HG02588 (cell line): ENCODE data around the gene LUZP1.
"Not testable (repeated sequence)": the region's sequence is repeated elsewhere in the genome, so short reads cannot be mapped to it uniquely, and the experiment has no call there.

Experiments used
- ATAC-seq: cut with Tn5 transposase; IDR thresholded peaks from one replicate; pipeline ENCODE4 v1.9.1; 2021; ENCODE audit warnings: mild to moderate bottlenecking, moderate library complexity; ENCODE audit not compliant: unreplicated experiment

Gene LUZP1

DNA sequence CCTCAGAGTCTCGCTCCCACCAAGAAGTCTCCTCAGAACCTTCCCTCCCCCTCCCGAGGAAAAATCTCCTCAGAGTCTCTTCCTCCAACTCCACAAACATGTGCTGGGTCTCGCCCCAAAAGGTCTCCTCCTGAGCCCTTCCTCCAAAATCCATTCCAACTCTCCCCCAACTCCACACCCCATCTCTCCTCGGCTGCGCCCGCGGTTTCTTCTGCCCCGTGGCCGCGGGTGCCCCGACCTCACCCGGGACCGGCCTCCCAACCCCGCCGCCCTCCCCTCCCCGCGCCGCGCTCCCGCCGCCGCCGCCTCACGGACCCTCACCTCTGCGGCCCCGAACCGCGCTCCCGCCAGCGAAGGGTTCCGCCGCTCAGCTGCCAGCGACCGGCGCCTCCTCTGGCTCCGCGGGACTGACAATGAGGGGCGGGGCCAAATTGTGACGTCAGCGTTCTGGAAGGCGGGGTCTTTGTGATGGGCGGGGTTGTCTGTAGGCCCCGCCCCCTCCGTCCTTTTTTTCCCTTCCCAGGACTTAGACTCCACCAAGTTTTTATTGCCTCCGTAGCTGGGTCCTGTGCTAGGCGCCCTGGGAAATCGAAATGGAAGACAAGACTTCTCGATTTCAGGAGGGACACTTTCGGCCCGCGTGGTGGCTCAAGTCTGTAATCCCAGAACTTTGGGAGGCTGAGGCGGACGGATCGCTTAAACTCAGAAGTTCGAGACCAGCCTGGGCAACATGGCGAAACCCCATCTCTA, at the start of gene LUZP1:
Gene LUZP1 (minus strand): TSS at position 412 of the 750 bp plus-strand sequence.
- ATAC-seq, result no peak

GRCh38 chr1:23217421-23218115, 48.9 kb upstream of the LUZP1 start, which contains the start of gene HTR1D:
Gene HTR1D, minus strand, starts transcription at chr1:23217502. Its CDS starts 23,283 bp downstream, at chr1:23194219.
- ATAC-seq, result no peak

DNA sequence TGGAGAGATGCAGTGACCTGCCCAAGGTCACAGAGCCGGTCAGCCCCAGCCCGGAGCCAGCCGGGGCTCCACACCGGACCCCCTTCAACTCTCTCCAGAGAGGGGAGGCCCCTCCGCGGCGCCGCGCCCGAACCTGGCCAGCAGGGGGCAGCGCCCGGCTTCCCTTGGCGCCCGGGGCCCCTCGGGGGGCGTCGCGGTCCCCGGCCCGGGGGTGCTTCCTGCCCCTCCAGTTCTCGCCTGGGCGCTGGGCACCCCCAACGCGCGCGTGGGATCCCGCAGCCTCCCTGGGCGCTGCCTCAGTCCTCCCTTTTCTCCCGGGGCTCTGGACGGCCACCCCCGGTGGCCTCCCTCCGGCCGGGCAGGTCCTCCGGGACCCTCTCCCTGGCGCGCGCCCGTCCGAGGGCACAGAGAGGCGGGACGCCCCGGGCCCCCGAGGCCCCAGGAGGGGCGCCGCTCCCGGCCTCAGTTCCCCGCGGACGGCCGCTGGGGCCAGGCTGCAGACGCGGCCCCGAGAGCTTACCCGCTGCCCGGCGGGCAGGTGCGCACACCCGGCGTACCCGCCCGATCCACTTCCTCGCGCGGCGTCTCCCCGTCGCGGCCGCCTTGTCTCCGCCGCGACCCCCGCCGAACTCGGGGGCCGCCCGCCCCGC, 48.2 kb upstream of the LUZP1 start:
- ATAC-seq, result no peak

DNA sequence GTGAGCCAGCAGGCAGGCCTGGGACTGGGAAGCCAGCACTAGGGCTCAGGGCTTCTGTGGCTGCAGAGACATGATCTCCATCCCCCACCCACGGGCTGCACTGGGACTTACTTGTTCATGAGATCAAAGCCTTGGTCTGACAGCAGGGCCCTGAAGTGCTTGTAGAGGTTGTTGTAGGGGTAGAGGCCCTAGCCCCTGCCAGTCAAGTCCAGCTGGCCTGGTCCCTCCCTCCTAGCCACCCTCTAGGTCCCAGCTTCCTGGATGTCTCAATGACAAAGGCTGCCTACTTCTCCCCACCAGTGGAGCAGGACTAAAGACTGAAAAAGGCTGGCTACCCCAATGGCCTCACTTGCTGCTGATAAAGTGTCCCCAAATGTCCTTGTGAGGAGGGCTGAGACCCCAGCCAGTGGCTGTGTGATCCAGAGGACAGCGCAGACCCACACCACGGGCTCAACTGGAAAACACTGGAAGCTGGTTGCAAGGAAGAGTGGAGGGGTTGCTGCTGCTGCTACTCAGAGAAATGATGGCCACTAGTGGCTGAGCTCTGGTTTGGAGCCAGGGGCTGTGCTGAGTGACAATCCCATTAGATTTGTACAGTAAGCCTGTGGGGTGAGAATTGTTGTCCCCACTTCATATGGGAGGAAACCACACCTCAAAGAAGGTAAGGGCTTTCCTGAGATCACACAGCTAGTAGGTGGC, 47.2 kb upstream of the LUZP1 start:
- no peak for ATAC-seq

GRCh38 chr1:23215291-23215690, 46.6 kb upstream of the LUZP1 start:
- ATAC-seq, result no peak

GRCh38 chr1:23214640-23215039, 46.0 kb upstream of the LUZP1 start:
- ATAC-seq, result no peak

GRCh38 chr1:23211955-23212354, 43.3 kb upstream of the LUZP1 start:
- ATAC-seq, result no peak

DNA sequence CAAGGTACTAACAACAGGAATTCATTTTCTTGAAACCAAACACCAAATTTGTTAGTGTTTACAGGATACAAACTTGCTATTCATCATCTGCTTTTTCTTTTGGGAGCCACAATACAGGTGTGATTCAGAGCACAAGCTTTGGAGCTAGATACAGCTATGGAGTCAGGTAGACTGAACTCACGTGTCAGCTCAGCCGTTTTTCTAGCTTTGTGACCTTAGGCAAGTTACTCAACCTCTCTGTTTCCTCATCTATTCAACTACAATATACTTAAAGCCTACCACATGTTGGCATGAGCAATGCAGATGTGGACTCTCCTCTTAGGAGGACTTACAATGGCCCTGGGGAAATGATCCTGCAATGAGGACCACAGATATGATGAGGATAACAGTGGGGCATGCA, 42.3 kb upstream of the LUZP1 start:
- no peak for ATAC-seq

GRCh38 chr1:23210351-23210785, 41.7 kb upstream of the LUZP1 start:
- no peak for ATAC-seq

DNA sequence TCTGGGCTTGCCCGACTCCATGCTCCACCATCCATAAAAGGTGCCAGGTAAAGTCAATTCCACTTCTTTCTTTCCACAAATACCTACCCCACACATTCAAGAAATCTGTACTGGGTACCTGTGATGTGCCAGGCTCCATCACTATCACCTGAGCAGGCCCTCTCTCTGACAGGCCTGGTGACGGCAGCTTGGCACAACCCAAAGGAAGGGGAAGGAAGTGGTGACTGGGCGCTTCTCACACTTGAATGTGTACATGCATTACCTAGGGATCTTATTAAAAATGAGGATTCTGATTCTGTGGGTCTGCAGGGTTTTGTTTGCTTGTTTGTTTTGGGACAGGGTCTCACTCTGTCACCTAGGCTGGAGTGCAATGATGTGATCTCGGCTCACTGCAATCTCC, 41.1 kb upstream of the LUZP1 start:
- ATAC-seq, result no peak

- ATAC-seq, result no peak
These were observed 39.9 kb upstream of the LUZP1 start for GRCh38 chr1:23208527-23208926.

- ATAC-seq, result not testable (repeated sequence)
These were observed 39.1 kb upstream of the LUZP1 start for GRCh38 chr1:23207733-23208132.

DNA sequence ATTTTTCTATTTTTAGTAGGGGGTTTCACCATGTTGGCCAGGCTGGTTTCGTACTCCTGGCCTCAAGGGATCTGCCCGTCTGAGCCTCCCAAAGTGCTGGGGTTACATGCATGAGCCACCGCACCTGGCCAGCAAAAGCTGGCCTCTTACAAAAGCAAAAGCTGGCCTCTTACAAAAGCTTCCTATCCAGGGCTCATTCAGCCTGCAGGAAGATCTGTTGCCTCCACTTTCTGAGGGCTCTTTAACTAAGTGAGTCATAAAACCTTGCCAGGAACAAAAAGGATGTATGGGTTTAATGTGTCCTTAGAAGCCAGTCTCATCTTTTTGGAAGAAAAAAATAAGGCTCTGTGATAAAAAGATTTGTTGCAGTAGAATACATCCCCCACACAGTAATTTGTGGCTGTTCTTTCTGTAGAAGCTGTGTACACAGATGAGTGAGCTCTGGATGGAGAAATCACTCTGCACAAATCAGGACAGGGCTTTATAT, 33.6 kb upstream of the LUZP1 start:
- ATAC-seq, result no peak

DNA sequence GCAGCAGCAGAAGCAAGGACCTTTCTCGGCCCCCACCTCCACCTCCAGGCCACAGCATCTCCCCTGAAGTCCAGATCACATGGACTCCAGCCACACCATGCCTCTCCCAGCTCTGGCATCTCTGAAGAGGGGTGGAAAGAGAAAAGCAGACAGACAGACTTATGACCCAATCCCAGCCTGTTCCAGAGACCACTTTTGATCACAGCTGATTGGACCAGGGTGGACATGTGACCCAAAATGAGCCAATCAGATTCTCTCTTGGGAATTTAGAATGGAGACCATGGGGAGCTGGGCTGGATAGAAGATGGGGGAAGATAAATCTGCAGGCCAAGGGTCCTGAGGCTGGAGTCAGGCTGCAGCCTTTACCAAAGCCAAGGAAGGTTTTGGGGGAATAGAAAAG, 32.2 kb upstream of the LUZP1 start:
- no peak for ATAC-seq

DNA sequence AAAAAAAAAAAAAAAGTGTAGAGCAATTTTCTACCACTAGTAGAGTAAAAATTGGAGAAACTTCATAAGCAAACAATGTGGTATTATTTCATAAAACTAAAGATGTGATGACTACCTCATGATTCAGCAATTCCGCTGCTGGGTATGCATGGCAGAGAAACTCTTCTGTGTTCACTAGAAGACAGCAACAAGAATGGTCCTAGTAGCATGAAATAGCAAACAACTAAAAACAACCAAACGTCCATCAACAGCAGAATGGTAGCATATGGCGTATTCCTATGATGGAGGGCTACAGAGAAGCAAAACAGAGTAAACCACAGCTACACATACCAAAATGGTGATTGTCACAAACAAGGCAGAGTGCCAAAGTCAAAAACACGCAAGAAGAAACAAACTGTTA, 29.7 kb upstream of the LUZP1 start:
- ATAC-seq, result no peak

DNA sequence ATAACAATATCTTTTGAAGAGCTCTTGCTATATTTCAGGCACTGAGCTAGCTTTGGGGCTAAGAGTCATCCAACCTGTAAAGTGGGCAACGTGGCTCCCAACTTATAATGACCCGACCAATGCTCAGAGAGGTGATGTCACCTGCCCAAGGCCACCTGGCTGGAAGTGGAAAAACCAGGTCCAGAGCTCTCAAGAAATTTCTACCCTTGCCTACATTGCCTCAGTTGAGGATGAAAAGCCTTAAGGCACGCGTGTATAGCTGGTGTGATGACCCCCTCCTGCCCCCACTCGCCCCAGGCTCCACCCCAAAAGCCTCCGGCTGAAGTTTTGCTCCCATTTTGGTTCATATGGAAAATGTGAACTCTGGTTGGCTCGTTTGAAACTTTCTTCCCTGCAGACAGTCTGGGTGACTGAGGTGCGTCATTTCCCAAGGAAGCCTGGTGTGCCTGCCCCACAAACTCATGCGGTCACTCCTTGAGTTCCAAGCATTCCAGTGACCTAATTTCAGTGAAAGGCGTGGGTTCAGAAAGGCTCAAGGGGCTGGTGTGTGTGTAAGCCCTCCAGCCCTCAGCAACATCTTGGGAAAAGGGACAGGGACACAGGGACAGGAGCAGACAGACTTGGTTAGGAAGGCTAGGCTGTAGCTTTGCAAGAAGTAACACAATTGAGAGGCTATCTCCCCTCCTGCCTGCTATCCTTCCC, 28.1 kb upstream of the LUZP1 start:
- no peak for ATAC-seq

DNA sequence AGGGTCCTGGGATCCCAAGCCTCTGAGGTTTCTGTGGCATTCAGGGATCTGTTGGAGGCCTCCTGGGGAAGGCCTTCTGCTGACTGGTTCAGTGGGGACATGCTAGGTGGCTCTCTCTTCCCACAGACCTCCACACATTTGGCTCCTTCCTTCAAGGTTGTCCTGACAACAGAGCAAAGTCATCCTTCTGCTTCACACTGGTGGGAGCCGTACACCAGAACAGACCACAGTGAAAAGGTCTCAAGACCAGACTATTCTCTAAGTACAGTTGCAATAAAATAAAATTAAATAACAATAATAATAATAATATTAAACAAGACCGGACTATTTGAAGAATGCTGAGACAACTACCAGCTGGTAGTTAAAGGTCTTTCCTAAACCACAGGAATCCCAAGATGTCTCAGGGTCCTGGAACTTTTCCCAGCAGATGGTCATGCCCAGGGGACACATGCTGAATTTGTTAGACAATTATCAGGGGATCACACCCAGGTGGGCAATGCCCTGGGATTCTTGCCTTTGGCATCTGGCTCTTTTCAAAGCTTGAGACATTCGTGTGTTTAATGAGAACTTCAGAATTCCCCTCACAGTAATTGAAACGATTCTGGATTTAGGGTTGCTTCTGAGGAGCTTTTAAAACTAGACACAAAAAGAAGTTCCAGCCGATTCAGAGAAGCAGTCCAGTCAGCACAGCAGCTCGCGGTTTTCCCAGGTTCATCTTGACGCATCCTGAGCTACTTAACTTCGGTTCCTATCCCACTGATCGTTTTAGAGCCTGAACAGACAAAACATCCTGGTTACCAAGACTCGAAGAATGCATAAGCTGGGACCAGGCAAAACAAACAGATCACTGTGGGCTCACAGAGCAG, 25.7 kb upstream of the LUZP1 start:
- ATAC-seq, result no peak

DNA sequence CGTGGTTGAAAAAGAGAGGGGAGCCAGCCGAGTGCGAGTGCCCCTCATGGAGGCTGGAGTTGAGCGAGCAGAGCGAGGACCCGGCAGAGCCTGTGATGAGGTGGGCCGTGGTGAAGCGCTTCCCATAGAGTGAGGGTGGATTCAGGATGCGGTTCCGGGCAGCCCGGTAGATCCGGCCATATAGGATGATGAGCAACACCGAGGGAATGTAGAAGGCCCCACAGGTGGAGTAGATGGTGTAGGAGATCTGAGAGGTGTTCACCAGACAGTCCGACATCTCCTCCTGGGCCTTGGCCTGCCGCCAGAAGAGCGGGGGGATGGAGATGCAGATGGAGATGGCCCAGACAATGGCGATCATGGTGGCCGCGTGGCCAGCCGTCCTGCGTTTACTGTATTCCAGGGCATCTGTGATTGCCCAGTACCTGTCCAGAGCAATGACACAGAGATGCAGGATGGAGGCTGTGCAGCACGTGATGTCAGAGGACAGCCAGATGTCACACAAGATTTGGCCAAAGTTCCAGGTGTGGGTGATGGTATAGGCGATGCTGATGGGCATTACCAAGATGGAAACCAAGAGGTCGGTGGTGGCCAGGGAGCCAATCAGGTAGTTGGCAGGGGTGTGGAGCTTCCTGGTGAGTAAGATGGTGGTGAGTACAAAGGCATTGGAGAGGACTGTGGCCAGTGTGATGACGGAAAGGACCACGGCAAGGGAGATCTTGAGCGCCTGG, 24.9 kb upstream of the LUZP1 start:
- ATAC-seq, result no peak

GRCh38 chr1:23191199-23191598, 22.5 kb upstream of the LUZP1 start:
- no peak for ATAC-seq
